Medulla oblongata (tissue), 1 donor: Measurements from ENCODE around the gene TOR1AIP2.

Experiments used
- DNase-seq: peaks from one replicate; pipeline ENCODE4 v3.0.0-alpha.2; 2015; ENCODE audit errors: extremely low spot score

Gene TOR1AIP2

DNA sequence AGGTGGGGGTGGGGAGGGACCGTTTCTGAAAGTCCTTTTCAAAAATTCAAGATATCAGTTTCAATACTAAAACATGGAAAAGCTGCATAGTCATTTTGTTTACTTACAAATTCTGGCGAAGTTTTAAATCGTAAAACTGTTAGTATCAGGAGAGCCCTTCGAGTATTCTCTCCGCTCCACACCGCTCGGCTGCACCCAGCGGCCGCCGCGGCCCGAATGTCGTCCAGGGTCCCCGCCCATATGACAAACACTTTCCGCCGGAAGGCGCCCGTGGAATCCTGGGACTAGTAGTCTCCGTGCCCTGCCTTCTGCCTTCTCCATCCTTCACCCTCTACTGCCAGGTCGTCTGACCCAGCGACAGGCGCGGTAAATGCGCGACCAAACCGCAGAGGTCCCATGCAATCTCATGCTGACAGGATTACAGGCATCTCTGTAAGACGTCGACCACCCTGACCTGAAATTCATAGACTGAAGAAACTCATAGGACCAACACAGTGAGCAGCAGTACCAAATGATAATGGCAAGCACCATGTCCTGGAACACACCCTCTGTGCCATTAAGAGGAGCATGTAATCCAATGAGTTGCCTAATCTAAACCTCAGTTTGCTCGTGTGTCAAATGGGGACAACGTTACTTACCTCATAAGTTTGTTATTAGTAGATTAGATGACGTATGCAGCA, at the start of gene TOR1AIP2:
Gene TOR1AIP2, minus strand, starts transcription at position 218 of the 680 bp plus-strand sequence. CDS start 25,138 bp downstream, outside the sequence.
- peak; percentile 97 for DNase-seq

DNA sequence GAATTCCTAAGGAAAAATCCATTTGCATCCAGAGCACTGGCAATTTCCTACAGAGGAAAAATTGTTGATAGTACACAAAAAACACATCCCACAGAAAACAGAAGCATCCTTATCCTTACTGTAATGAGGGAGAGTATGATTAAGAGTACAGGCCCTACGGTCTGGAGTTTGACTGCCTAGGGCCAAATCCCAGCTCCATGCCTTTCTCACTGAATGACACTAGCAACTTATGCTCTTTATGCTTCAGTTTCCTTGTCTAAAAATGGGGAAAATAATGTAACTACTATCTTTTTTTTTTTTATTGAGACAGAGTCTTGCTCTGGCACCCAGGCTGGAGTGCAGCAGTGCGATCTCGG, 49.2 kb upstream of the TOR1AIP2 start:
- DNase-seq, result no peak

DNA sequence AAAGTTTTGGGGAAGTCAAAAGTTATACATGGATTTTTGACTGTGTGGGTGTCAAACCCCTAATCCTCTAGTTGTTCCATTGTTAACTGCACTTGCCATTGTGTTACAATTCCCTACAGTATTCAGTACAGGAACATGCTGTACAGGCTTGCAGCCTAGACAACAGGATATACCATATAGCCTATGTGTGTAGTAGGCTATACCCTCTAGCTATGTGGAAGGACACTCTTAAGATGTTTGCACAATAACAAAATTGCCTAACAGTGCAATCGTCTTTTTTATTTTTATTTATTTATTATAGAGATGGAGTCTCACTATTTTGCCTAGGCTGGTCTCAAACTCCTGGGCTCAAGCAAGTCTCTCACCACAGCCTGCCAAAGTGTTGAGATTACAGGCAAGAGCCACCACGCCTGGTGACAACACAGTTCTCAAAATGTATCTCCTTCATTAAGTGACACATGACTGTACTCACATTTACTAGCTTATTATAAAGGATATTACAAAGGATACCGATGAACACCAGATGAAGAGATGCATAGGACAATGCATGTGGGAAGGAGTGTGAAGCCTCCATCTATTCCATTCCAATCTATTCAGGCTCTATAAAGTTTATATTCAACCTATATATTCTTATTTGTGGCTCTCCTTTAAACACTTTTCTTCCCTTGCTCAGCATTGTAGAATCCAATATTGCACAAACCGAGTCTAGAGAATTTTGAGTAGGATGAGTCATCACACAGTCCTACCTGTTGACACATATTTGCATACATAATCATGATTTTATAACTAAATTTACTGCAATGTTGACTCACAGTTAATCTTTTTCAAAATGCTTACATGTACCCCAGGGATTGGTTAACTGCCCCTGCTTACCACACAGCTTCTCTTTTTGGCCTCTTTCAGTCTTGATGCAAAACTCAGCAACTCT, 48.6 kb upstream of the TOR1AIP2 start:
- DNase-seq, result no peak

DNA sequence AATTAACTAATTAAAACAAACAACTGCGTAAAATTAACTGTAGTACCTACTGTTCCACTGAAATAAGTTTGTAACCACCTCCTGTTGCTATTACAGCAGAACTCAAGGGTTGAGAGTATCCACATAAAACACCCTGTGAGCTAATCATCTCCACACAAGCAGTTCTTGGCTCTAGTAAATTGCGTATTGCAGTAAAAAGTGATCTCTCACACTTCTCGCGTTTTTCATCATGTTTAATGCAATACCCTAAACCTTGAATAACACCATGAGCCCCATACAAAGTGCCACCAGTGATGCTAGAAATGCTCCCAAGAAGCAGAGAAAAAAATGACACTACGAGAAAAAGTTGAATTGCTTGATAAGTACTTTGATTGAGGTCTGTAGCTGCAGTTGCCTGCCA, 47.7 kb upstream of the TOR1AIP2 start:
- no peak for DNase-seq

DNA sequence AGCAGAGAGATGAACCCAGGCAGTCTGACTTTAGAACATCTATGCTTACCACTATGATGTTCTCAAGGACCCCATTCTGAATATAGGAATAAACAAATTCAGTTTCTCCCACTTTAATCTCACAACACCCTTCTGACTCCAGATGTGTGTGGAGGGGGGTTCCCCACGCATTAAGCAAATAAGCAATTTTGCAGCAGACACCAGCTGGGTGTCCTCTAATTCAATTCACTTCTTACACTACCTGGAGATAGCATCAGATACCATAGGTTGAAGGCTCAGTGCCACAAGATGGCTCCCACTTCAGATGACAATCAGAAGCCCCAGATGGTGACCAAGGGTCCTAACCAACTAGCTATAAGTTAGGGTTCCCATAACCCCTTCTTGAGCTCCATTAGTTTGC, 46.7 kb upstream of the TOR1AIP2 start:
- no peak for DNase-seq

DNA sequence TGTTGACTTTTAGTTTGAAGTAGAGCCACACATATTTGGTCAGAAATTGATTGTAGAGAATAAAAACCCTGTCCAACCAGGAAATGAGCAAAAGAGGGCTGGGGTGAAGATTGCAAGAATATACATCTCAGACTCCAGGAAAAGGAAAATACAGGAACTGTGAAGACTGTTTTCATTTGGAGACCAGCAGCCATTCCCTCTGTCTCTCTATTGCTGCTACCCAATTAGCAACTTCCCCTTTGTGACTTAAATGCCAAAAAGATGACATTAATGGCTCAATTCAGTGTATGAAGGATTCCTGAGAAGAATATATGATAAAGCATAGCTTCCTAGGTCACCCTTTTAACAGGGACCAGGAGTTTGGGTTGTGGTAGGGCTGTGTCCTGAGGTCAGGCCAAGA, 45.4 kb upstream of the TOR1AIP2 start:
- DNase-seq, result no peak

DNA sequence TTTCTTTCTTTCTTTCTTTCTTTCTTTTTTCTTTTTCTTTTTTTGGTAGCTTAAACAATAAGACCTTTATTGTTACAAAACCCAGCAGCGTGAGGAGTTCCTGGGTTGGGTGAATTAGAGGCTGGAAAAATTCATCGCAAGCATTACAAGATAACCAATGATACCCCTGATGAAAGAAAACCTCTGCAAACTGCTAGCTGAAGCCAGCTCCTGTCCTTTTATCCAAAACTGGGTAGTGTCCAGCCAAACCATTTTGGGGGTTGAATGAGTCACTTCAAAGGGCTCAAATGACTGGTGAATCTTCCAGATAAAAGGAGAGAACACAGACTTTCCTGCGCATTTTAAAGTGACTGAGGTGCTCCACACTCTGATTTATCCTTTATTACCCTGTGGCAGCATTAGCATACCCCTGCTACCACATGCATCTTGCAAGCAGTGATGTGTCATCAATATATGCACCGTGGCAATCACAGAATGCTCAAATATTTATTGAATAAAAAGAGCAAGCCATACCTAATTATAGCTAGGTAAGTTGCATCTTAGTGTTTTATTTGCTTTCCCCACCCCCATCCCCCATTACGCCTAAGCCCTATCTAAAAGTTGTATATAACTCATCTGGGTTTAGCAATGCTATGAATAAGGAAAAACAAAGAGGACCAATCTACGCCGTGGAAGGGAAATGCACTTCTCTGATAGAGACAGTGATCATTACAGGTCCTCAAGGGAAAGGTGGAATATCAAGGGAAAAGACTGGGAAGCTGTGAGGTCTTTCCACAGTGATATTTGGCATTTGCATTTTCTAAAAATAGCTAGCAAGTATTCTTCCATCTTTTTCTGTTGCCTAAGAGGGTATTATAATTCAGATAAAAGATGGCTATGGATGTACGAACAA, 44.6 kb upstream of the TOR1AIP2 start:
- no peak for DNase-seq

DNA sequence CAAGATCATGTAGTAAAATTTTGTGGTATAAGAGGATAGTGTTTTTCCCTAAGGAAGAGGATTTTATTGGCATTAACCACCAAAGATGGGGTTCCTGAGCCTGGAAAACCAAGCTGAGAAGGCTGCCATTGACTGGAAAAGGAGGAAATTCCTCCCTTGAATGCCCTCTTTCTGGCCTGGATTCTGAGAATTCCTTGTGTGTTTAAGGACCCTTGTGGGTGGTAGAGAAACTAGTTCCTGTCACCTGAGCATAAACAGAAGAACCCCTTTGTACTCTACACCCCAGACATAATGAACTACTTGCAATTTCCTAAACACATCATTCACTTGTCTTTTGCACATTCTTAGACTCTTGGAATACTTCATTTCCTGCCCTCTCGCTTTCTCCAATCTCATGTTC, 43.9 kb upstream of the TOR1AIP2 start:
- no peak for DNase-seq

DNA sequence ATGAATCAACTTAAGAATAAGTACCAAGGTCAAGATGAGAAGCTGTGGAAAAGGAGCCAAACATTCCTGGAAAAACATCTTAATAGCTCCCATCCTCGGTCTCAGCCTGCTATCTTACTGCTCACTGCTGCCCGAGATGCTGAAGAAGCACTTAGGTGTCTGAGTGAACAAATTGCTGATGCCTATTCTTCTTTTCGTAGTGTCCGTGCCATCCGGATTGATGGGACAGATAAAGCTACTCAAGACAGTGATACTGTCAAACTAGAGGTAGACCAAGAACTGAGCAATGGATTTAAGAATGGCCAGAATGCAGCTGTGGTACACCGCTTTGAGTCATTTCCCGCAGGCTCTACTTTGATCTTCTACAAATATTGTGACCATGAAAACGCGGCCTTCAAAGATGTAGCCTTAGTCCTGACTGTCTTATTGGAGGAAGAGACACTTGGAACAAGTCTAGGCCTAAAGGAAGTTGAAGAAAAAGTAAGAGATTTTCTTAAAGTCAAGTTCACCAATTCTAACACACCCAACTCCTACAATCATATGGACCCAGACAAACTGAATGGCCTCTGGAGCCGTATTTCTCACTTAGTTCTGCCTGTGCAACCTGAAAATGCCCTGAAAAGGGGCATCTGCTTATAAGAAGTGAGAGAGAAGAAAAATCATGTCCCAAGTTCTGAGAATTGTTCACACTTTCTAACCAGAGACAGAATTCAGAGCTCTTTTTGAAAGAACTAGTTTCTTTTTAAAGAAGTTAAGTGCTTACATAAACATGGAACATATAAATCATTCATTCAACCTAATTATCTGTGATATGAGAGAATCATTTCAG, 40.2 kb upstream of the TOR1AIP2 start:
- DNase-seq, result no peak

DNA sequence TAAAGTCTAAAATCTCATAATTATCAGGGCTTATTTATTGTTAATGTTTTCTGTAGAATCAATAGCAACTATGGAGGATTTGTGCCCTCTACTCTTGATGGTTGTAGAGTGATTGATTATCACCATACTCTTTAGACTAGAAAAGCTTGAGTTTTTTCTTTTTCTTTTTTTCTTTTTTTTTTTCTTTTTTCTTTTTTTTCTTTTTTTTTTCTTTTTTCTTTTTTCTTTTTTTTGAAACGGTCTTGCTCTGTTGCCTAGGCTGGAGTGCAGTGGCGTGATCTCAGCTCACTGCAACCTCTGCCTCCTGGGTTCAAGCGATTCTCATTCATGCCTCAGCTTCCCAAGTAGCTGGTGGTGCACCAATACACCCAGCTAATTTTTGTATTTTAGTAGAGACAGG, 34.2 kb upstream of the TOR1AIP2 start:
- DNase-seq, result no peak

DNA sequence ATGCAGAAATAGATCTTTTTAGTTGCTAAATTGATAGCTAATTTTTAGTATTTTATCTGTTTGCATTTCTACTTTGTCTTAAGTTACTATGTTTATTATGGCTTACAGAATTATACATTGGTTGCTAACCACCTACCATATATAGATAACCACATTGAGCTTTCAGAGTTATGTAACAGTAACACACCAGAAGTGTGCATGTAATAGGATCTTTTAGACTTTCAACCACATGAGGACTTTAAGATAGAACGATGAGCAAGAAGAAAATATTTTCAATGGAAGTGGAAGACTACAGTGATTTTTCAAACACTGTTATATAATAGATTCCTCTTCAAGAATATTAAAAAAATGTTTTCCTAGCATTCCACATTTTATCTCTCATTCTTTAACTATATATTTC, 33.3 kb upstream of the TOR1AIP2 start:
- DNase-seq, result no peak

DNA sequence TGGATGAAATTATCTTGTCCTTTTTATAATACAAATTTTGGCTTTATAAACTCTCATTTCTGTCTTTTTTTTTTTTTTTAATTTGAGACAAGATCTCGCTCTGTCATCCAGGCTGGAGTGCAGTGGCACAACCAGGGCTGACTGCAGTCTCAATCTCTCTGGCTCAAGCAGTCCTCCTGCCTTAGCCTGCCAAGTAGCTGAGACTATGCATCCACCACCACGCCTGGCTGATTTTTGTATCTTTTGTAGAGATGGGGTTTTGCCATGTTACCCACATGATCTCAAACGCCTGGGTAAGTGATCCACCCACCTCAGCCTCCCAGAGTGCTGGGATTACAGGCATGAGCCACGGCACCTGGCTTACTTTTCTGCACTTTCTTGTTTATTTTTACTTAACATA, 12.0 kb upstream of the TOR1AIP2 start:
- DNase-seq, result no peak

DNA sequence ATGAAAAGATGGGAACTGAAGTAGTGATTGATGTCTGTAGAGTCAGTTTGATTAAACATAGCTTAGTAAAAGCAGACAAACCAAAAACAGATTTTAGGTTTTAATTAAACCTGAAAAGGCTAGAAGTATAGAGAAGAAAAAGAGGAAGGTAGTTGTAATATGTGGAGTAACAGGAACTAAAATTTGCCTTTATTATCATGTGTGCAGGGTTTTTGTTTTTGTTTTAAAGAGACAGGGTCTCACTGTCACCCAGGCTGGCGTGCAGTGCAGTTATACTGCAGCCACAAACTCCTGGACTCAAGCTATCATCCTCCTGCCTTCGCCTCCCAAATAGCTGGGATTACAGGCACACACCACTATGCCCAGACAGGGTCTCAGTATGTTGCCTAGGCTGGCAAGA, 10.5 kb upstream of the TOR1AIP2 start:
- DNase-seq, result no peak

DNA sequence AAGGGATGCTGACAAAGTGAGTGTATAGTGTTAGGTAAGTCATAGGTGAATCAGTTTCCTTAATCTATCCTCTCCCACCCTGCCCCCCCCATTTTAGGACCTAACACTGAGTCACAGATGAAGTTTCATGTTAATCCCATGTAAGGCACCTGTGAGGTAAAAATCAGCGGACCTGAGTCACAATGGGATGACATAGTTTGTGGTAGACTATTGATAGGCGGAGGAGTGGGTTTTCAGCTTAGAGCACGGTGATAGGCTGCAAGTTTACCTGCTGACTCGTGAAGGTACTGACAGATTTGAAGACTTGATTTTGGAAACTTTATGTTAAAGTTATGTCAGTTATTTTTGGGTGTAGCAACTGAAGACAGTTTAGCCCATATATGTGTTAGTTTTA, 6.1 kb upstream of the TOR1AIP2 start:
- DNase-seq, result no peak

DNA sequence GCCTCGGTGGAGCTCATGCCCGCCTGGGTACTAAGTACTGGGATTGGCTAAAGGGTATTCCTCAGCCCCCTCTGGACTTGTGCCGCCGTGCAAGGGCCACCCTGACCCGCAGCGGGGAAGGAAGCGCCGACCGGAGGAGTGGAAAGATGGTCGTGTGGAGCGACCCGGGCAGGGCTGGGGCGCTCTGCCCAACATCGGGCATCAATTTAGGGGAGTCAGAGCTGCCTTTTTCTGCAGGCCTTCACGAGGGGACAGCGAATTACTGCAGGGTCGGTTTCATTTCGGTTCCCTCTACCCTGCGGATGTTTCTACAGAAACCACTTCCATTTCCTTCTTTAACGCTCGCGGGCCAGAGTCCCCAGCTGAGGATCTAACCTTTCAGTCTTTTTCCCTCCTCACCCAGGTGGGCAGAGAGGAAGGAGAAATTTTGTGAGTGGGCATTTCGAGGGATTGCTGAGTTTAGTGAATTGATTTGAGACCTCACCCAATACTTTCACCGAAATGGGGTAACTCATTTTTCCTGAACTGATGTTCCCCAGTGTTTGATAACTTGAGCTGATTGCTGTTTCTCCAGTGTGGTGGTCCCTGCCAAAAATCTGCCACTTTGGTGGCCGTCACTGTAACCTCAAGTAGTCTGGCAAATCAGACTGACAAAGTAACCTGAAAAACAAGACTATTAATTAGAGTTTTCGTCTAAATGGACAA, 5.6 kb upstream of the TOR1AIP2 start:
- peak; percentile 38 for DNase-seq

DNA sequence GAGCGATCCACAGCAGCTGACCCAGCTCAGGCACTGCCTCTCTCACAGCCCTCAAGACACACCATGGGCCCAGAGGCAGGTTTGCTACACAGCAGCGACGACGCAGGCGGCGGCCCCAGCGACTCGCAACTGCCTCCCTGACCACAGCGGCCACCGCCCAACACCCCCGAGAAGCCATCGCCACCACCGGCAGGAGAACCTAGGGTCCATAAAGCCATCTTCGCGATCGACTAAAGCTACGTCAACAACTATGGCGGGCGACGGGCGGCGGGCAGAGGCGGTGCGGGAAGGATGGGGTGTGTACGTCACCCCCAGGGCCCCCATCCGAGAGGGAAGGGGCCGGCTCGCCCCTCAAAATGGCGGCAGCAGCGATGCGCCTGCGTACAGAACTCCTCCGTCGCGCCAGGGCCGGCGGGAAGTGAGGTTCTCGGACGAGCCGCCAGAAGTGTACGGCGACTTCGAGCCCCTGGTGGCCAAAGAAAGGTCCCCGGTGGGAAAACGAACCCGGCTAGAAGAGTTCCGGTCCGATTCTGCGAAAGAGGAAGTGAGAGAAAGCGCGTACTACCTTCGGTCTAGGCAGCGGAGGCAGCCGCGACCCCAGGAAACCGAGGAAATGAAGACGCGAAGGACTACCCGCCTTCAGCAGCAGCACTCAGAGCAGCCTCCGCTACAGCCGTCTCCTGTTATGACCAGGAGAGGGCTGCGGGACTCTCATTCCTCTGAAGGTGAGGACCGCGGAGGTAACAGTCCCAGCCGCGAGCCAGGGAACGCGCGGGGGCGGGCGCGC, 4.8 kb upstream of the TOR1AIP2 start, which contains the start of gene TOR1AIP1:
Gene TOR1AIP1, plus strand, starts transcription at position 33 of the 787 bp plus-strand sequence. Its CDS starts 218 bp downstream, at position 251.
- DNase-seq, result peak; percentile 98

DNA sequence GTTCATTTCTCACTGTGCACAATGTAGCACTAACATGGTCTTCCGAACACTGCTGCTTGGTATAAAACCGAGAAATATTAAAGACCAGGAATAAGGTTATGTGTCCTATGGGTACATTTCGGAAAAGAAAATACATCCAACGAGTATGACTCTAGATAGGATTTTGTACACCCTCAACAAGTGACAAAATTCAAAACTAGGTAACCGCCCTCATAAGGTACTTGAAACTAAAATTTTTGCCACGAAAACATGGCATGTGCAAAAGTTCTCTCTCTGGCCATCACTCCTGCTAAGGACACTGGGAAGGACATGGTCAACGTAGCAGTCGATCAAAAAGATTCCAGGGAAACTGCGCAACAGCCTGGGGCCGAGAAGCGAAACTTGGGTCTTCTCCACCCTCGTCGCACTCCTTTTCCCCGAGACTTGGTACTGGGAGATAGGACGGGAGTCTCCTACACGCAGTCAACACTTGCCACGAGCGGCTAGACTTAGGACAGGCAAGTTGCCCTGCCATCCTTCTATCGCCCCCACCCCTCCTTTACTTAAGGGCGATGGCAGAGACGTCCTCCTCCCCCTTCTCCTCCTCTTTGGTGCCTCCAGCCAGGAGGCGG, 4.1 kb upstream of the TOR1AIP2 start:
- DNase-seq, result peak; percentile 96

DNA sequence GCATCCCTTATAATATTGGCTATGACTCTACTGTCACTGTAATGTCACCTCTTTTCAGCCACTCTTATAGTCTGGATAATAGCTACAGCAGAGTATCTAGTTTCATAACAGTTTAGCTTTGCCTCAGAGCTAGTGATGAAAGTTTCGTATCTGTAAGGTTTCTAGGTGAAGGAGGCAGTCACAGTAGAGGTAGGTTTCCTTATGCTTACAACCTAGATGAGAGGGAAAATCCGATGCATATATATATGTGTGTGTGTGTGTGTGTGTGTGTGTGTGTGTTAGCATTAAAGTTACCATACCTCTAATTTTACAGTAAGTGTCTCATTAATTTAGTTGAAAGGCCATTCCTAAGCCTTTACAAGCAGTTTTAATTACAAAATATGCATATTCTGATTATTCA, 2.2 kb upstream of the TOR1AIP2 start:
- DNase-seq, result no peak

DNA sequence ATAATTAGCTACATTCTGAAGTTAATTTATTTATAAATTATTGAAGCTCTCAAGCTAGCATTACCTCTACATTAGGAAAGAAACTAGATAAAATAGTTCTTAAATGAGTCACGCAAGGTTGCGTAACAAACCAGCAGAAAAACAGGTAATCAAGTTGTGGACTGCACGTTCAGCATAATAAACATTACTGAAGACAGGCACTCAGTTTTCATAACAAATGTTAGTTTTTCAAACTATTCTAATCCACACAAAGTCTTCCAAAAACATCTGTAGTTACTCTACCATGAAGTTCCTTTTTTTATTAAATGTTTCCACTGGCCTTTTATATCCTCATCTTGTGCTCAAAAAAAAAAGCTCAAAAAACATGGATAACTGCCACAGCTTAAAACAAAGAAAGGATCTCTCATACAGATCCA, 1.3 kb downstream of the TOR1AIP2 start:
- no peak for DNase-seq
